GM18508 (cell line): ENCODE results near the gene ELOVL7.
A peak's percentile ranks its signal among the peaks of the same experiment; 100 is the strongest.
"Not testable (repeated sequence)": the region's sequence is repeated elsewhere in the genome, so short reads cannot be mapped to it uniquely, and the experiment has no call there.

Source experiments
- ATAC-seq: cut with Tn5 transposase; IDR thresholded peaks from one replicate; pipeline ENCODE4 v1.9.1; 2021; ENCODE audit warnings: moderate number of reproducible peaks; ENCODE audit not compliant: insufficient read depth, unreplicated experiment

Gene ELOVL7

GRCh38 chr5:60802226-60802625, 41.8 kb downstream of the ELOVL7 start:
- ATAC-seq, result no peak

- ATAC-seq, result no peak
These were observed 46.5 kb downstream of the ELOVL7 start for GRCh38 chr5:60797482-60798153.

GRCh38 chr5:60795424-60795950, 48.6 kb downstream of the ELOVL7 start:
- not testable (repeated sequence) for ATAC-seq

- ATAC-seq, result no peak
These were observed 49.4 kb downstream of the ELOVL7 start for GRCh38 chr5:60794691-60795090.

- no peak for ATAC-seq
These were observed 51.6 kb downstream of the ELOVL7 start for GRCh38 chr5:60792438-60792837.

- no peak for ATAC-seq
These were observed 54.5 kb downstream of the ELOVL7 start for GRCh38 chr5:60789551-60789950.

- ATAC-seq, result no peak
These were observed 55.1 kb downstream of the ELOVL7 start for GRCh38 chr5:60788863-60789513.

GRCh38 chr5:60779466-60779865, 64.6 kb downstream of the ELOVL7 start:
- ATAC-seq, result no peak

GRCh38 chr5:60776343-60776742, 67.7 kb downstream of the ELOVL7 start:
- no peak for ATAC-seq

GRCh38 chr5:60765019-60765709, 78.9 kb downstream of the ELOVL7 start:
- ATAC-seq, result no peak

GRCh38 chr5:60763061-60763460, 81.0 kb downstream of the ELOVL7 start:
- ATAC-seq, result no peak

GRCh38 chr5:60754495-60754894, 89.6 kb downstream of the ELOVL7 start:
- ATAC-seq, result no peak

- no peak for ATAC-seq
These were observed 99.4 kb downstream of the ELOVL7 start for GRCh38 chr5:60744682-60745081.

- ATAC-seq, result no peak
These were observed 100.4 kb downstream of the ELOVL7 start for GRCh38 chr5:60743511-60744314.

- no peak for ATAC-seq
These were observed 103.7 kb downstream of the ELOVL7 start for GRCh38 chr5:60740322-60740721.

GRCh38 chr5:60738933-60739332, 105.1 kb downstream of the ELOVL7 start:
- no peak for ATAC-seq

GRCh38 chr5:60738461-60738860, 105.6 kb downstream of the ELOVL7 start:
- ATAC-seq, result peak; percentile 65

- not testable (repeated sequence) for ATAC-seq
These were observed 113.2 kb downstream of the ELOVL7 start for GRCh38 chr5:60730858-60731257.

GRCh38 chr5:60727033-60727679, 116.9 kb downstream of the ELOVL7 start:
- no peak for ATAC-seq

- no peak for ATAC-seq
These were observed 119.9 kb downstream of the ELOVL7 start for GRCh38 chr5:60724126-60724525.
